GM18520 (cell line): ENCODE results near the gene KRT39.
A peak's percentile ranks its signal among the peaks of the same experiment; 100 is the strongest.
"Not testable (repeated sequence)": the region's sequence is repeated elsewhere in the genome, so short reads cannot be mapped to it uniquely, and the experiment has no call there.

Experiments used
- ATAC-seq: cut with Tn5 transposase; IDR thresholded peaks from one replicate; pipeline ENCODE4 v1.9.1; 2021; ENCODE audit not compliant: unreplicated experiment

The KRT39 gene

GRCh38 chr17:40944531-40944930 lies 22.2 kb downstream of the KRT39 start:
- no peak for ATAC-seq

- ATAC-seq = no peak
Measured at GRCh38 chr17:40942553-40942952, 24.2 kb downstream of the KRT39 start.

- ATAC-seq = no peak
Measured at GRCh38 chr17:40940266-40940665, 26.5 kb downstream of the KRT39 start.

GRCh38 chr17:40938981-40939380 lies 27.8 kb downstream of the KRT39 start:
- no peak for ATAC-seq

GRCh38 chr17:40937384-40937819 lies 29.3 kb downstream of the KRT39 start, which contains the start of gene KRT23:
Gene KRT23 (minus strand): TSS chr17:40937646. CDS start chr17:40936603, 1,043 bp downstream.
- no peak for ATAC-seq

- ATAC-seq = no peak
Measured at GRCh38 chr17:40936976-40937375, 29.8 kb downstream of the KRT39 start.

- ATAC-seq = no peak
Measured at GRCh38 chr17:40936437-40936971, 30.2 kb downstream of the KRT39 start.

GRCh38 chr17:40935624-40936023 lies 31.1 kb downstream of the KRT39 start:
- no peak for ATAC-seq

- no peak for ATAC-seq
Measured at GRCh38 chr17:40932608-40933007, 34.1 kb downstream of the KRT39 start.

GRCh38 chr17:40931311-40931710 lies 35.4 kb downstream of the KRT39 start:
- no peak for ATAC-seq

GRCh38 chr17:40926341-40926740 lies 40.4 kb downstream of the KRT39 start:
- ATAC-seq = no peak

GRCh38 chr17:40922239-40922638 lies 44.5 kb downstream of the KRT39 start:
- no peak for ATAC-seq

GRCh38 chr17:40921026-40921425 lies 45.7 kb downstream of the KRT39 start:
- no peak for ATAC-seq

- not testable (repeated sequence) for ATAC-seq
Measured at GRCh38 chr17:40917116-40917515, 49.6 kb downstream of the KRT39 start.

- ATAC-seq = no peak
Measured at GRCh38 chr17:40916366-40916765, 50.4 kb downstream of the KRT39 start.

GRCh38 chr17:40915721-40916256 lies 51.0 kb downstream of the KRT39 start:
- ATAC-seq = peak; percentile 42

- ATAC-seq = peak; percentile 62
Measured at GRCh38 chr17:40915199-40915661, 51.5 kb downstream of the KRT39 start.

- no peak for ATAC-seq
Measured at GRCh38 chr17:40914075-40914855, 52.5 kb downstream of the KRT39 start.

- ATAC-seq = no peak
Measured at GRCh38 chr17:40912486-40913210, 54.1 kb downstream of the KRT39 start.

- no peak for ATAC-seq
Measured at GRCh38 chr17:40910441-40910841, 56.3 kb downstream of the KRT39 start.

GRCh38 chr17:40909755-40910154 lies 57.0 kb downstream of the KRT39 start:
- ATAC-seq = no peak
